ENCODE measurements around the gene RNU5B-1.
"Not testable (repeated sequence)": the region's sequence is repeated elsewhere in the genome, so short reads cannot be mapped to it uniquely, and the experiment has no call there.

Gene RNU5B-1

DNA sequence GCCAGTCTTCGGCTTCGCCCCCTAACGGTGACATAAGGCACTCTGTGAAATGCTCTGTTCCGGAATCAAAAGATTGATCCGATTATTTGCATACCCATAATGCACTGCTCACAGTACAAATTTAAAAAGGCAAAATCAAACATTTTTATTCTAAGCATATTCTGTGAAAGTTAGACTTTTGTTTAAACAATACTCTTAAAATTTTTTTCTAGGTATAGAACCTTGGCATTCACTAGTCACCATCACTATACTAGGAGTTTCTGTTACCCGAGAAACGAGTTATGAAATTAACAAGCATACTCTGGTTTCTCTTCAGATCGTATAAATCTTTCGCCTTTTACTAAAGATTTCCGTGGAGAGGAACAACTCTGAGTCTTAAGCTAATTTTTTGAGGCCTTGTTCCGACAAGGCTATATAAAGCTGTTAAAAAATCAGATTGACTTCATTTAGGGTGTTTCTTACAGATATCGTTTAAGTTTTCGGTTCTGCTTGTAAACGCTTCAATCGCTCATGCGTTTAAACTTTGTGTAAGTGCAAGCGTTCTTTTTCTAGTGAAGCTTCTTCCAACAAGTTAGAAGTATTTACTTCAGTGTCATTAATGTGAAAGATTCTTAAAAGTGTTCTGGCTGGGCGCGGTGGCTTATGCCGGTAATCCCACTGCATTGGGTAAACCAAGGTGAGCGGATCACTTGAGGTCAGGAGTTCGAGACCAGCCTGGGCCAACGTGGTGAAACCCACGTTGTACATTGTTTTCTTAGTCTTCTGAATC lies at the start of gene RNU5B-1:
Gene RNU5B-1 (plus strand): TSS at position 297 of the 769 bp plus-strand sequence.
- DNase-seq, result peak; percentile 54 to 72

DNA sequence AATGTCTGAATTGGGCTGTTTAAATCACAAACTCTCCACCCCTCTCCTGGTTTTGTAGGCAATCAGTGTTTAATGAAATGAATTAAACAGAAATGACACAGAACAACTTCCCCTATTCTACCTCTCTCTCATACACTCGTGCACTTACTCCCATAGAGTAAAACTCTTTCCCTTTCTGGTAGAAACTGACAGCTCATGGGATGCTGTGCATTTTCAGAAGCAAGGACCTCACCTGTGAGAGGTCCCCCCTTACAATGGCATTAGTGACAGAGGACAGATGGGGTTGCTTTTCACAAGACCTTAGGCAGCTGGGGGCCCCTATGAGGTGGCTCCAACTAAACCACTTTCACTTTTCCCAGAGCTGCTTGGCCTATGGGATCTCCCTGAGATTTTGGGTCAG lies 49.7 kb upstream of the RNU5B-1 start:
- no peak for DNase-seq

GRCh38 chr15:65255486-65256140 lies 48.9 kb upstream of the RNU5B-1 start:
- DNase-seq, result no peak

- no peak for DNase-seq
These were observed 45.9 kb upstream of the RNU5B-1 start for GRCh38 chr15:65258375-65259262.

DNA sequence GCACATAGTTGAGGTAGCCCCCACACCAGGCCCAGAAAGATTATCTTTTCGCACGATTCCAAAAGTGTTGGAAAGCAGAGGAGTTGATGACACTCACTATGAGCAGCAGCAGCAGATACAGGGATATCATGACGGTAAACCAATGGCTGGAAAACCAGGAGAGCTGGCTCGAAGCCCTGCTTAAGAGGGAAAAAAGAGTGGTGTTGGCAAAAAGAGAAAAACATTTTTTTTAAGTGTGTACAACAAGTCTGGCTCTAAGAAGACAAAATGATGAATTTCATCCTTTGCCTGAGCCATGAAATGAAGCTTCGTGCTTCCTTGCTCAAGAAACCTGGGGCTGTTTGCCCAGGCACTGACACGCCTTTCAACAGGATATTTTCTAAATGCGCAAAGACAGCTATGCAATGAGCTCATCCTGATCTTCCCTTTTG lies 45.1 kb upstream of the RNU5B-1 start:
- no peak for DNase-seq

DNA sequence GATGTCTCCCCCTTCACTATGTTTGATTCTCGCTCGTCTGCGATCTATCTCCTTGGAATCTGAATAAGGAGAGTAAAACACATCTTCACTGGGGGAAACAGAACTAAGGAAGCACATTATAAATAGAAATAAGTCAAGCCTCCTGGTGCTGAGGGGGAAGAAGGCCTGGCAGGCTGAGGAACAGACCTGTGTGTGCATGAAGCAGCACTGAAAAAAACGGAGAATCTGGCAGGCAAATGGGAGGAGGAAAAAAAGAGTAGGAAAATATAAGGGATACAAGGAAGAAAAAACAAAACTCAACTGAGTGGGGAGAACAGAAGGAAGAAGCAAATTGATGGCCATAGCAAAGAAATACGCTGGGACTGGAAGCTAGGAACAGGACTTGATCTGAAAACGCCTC lies 43.5 kb upstream of the RNU5B-1 start:
- no peak for DNase-seq

DNA sequence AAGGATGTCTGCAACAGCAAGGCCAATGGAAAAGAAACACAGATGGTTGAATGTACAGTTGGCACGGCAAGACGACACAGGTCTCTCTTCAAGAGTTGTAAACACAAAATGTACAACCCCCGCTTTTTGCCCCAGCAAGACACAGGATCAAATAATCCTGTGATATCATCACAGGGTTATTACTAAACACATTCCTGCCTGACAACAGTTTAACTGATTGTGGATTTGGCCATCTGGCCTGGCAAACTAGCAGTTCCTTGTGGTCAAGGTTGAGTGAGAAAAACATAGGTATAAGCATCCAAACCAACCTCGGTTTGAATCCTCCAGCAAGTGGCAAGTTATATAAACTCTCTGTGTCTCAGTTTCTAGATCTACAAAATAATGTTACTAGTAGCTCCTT lies 41.2 kb upstream of the RNU5B-1 start:
- DNase-seq, result no peak

DNA sequence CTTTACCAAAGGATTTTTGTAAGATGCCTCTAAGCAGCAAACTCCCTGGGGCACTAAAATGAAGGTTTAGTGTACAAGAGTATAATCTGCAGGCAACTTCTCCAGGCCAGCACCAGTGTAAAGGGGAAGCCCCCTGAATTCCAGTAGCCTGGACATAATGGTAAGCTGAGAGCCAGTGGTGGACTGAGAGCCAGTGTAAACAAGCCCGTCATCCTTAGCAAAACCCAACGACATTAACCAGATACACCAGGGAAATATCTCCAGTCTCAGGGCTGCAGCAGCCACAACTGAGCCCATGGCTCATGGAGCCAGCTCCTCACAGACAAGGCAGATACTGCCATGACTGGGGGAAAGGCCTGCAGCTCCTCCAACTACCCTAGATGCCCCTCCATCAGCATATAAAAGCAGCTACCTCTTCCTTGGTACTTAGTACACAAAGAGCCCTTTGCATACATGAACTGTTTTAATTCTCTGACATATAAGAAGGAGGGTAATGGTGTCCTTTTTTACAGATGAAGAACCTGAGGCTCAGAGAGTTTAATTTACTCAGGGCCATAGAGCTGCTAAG lies 39.5 kb upstream of the RNU5B-1 start:
- DNase-seq, result no peak

- no peak for DNase-seq
These were observed 38.0 kb upstream of the RNU5B-1 start for GRCh38 chr15:65266469-65266868.

GRCh38 chr15:65268411-65268810 lies 36.1 kb upstream of the RNU5B-1 start:
- DNase-seq, result no peak

DNA sequence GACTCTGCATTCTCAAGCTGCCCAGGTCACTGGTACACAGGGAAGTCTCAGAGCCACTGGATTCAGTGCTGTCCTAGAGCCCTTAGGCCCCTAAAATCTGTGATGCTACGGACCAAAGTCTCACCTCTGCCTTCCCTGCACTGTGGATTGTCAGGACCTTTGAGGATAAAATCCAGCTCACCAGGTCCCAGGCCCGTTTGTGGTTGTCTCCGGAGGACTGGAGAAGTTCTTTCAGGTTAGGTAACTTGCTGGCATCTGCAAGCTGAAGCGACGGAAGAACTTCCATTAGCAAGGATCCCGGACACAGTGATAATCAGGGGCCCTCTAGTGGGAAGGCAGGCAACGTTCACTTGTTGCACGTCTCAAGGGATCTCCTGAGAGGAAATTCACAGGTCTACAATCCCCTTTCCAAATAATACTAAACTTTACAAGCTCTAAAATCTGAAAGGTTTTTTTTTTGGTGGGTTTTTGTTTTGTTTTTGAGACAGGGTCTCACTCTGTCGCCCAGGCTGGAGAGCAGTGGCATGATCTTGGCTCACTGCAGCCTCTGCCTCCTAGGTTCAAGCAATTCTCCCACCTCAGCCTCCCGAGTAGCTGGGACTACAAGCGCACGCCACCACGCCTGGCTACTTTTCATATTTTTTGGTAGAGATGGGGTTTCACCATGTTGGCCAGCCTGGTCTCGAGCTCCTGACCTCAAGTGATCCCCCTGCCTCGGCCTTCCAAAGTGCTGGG lies 33.5 kb upstream of the RNU5B-1 start:
- not testable (repeated sequence) for DNase-seq

GRCh38 chr15:65275104-65275727 lies 29.3 kb upstream of the RNU5B-1 start:
- DNase-seq, result no peak

DNA sequence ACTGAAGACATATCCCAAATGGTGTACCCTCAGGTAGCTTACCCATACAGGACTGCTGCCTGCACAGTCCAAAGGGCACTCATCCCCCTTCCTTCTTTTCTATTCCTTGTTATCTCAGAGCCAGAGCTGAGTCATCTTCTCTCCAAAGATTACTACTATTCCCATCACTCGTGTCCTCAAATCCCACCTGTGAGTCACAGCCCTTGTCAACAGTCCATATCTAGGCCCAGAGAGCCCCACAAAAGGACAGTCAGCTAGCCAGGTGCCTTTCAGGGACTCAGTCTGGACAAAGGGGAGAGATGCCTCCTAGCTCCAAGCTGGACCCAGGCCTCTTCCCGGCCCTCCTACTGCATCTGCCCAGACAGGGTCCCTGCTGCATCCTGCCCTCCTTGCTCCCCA lies 28.8 kb upstream of the RNU5B-1 start:
- no peak for DNase-seq

GRCh38 chr15:65277015-65277414 lies 27.5 kb upstream of the RNU5B-1 start:
- no peak for DNase-seq

DNA sequence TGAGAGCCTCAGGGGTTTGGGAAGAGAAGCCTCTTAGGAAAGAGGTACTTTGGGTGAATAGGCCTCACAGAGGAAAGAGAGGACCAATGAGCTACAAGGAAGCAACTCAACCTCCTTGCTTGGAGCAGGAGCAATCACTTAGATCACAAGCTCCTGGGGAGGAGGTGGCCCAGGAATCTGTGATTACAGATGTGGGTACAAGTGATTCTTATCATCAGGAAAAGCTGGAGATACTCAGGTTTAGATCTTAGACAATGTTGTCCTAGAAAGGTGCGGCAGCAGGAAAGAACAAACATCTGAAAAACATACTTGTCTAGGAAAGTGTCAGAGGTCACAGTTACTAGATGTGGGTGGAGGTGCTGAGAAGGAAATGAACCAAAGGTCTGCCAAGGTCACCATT lies 26.0 kb upstream of the RNU5B-1 start:
- DNase-seq, result no peak

- no peak for DNase-seq
These were observed 19.0 kb upstream of the RNU5B-1 start for GRCh38 chr15:65285291-65286068.

- DNase-seq, result peak in 1 of 2 experiments; percentile 56
These were observed 18.3 kb upstream of the RNU5B-1 start for GRCh38 chr15:65286069-65286703.

DNA sequence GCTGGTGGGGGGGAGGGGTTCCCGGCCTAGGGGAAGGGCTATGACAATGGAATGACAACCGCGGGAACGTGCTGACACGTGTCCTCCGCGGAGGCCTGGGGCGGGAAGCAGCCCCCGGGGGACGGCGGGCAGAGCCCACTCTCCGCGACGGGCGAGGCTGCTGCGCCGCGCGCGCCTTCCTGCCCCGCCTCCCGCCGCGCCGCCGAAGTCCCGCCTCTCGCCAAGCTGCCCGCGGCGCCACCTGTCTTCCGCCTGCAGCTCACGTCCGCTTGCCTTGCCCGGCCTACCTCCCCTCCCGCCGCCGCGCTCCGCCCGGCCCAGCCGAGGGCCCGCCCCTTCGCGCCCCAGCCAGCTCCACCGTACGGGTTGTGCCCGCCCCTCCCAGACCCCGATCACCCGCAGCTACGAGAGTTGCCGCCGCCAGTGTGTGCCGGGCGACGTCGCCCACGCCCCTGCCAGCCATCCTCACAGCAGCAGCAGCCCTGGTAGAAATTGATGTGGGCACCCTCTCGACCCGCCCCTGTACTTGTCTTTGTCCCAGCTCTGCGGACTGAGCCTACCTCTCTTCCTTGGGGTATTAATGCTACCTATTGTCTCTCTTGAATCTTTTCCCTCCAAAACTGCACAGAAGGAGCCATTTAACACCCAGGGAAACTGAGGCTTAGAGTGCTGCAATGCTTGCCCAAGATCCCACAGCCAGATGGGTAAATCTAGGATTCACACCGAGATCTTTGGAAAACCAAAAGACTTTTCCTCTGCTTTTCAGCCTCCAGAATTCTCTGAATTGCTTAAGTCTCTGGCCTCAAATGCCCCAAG lies 17.6 kb upstream of the RNU5B-1 start, which contains the start of gene PARP16:
Gene PARP16 (minus strand): TSS at position 180 of the 816 bp plus-strand sequence. CDS start 457 bp downstream, outside the sequence.
- peak; percentile 63 to 81 for DNase-seq

DNA sequence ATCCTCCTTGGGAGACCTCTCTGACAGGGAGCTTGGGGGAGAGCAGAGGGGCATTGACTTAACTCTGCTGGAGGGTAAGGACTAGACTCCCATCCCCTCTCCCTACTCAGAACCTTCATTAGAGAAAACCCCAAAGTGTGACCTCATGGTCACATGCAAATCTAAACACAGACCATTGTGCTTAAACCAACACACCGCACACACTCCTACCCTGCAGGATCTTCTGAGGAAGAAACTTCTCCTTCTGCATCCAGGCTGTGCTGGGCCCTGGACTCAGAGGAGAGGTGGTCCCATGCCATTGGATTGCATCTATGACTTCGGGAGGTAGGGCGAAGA lies 17.0 kb upstream of the RNU5B-1 start:
- no peak for DNase-seq

Measured in NCI-H187 (cell line).